Activated T-cell treated with anti-CD3 and anti-CD28 coated beads for 24 hours (primary cell): ENCODE measurements around the gene DUOXA1.
"Not testable (repeated sequence)": the region's sequence is repeated elsewhere in the genome, so short reads cannot be mapped to it uniquely, and the experiment has no call there.

Source experiments
- DNase-seq: peaks from one replicate; pipeline ENCODE4 v3.0.0-alpha.2; 2020; ENCODE audit warnings: low read depth

The DUOXA1 gene

DNA sequence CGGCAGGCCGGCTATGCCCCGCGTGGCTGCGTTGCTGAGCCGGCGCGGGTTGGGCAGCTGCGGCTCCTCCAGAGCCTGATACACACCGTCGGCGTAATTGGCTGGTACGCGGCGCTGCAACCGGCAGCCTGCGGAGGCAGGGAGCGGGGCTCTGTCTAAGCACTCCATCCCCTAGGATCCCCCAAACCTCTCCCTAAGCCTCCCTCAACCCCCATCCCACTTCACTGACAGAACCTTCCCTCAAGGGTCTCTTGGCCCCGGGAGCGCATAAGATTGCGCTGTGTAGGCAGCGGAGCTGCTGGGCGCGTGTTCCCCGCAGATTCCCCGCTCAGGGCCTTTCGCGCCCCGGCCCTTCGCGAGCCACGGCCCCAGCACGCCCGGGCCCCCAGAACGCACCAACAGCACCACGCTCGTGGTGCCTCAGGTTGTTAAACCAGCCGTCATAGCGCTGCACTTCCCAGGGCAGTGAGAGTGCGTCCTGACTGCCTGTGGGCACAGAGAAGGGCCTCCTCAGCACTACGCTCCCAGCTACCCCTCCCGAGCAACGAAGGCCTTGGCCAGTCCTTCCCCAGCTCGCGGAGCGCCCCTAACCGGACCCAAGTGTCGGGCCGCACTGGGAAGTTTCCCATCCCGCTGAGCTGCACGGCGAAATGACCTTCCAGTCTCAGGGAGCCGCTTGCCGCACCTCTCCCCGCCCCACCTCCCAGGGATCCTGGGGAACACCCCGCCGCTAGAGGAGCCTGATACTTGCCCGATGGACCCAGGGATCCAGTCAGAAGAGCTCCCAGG lies 16.9 kb downstream of the DUOXA1 start:
- DNase-seq = no peak

DNA sequence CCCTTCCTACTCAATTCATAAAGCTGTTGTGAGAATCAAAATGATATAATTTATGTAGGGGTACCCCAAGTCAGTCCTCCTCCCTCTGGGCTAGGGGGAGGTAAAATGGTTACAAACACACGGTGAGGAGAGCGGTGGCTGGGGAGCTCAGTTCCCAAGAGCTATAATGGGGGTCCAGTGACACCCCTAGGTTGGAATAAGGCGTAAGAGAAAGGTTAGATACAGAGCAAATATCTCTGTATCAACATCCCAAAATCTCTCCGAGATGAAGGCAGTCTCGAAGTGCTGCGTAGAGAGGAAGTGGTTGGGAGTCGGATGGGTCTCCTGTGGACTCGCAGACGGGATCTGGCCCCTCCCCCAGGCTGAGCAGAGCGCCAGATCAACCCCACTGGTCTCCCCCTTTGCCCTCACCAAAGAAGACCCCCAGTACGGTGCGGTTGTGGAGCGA lies 17.5 kb downstream of the DUOXA1 start:
- no peak for DNase-seq

DNA sequence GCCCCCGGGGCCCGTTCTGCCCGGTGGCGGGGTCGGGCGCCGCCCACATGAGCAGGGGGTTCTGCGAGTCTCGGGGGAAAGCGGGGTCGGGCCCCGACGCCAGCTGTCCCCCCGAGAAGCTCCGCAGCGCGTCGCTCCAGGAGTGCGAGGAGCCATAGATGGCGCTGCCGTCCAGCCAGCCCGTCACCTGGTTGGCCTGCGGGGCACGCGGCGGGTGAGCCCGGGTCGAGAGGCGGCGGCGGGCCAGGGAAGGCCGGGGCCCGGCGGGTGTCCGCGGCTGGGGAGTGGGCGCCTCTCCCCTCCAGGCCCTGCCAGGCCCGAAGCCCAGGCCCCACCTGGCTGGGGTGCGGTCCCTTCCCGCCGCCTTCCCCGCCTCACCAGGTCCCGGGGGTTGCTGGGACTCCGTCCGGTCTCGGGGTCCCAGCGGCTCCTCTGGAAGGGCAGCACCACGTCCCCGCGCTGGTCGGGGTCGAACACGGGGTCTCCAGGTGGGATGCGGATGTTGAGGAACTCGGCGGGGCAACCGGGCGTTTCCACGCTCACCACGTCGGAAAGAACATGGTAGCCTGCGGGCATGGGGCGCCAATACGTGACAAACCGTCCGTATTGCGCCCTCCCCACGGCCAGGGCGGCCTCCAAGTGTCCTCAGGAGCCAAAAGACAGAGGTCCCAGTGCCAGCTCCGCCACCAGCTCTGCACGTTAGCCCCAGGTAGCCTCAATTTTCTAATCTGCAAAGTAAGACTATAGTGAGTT lies 18.1 kb downstream of the DUOXA1 start:
- DNase-seq = no peak

DNA sequence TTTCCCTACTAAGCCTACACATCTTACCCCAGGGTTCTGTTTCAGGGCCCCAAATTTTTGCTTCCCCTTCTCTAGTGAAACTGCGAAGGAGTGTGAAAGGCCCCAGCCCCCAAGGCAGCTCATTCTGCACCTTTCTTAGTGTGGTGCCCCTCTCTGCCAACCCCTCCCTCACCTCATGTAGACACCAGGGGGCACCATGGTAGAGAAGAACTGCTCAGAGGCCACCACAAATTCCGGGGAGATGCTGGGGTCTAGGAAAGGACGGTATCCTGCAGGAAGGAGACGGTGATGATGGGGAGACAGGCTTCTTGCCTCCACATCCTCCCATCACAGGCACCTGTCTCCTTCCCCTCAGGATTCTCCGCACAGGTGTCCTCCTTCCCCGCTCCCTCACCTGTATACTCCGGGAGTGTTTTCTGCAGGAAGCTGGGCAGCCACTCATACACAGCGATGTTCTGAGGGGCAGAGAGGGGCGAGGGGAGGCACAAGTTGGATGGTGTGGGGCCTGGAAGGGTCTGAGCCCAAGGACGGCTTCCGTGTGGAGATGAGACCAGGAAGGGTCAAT lies 19.3 kb downstream of the DUOXA1 start:
- no peak for DNase-seq

DNA sequence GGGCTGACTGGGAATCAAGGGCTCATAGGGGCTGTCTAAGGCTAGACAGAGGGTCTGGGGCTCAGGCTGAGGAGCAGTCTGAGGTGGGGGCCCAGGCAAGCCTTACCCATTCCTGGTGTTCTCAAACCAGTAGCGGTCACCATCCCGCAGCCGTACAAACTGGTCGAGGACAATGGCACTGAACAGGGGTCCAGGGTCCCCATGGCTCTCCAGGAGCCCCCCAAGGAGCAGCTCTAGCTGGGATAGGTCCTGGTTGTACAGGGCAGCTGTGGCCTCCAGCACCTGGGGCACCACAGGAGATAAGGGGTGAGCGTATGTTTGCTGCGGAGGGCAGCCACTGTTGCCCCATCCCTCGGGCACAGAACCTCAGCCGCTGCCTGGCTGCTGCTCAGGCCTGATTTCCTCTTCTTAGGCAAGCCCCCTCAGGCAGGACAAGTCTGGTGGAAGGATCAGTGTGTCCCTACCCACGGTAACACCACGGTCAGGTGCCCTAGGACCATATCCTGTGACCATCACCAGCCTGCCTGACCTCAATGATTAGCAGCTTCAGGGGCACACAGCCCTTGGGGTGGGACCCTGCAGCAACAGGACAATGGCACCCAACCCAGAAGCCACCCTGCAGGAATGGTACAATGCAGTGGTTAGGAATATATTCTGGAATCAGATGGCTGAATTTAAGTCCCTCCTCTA lies 21.6 kb downstream of the DUOXA1 start:
- no peak for DNase-seq

DNA sequence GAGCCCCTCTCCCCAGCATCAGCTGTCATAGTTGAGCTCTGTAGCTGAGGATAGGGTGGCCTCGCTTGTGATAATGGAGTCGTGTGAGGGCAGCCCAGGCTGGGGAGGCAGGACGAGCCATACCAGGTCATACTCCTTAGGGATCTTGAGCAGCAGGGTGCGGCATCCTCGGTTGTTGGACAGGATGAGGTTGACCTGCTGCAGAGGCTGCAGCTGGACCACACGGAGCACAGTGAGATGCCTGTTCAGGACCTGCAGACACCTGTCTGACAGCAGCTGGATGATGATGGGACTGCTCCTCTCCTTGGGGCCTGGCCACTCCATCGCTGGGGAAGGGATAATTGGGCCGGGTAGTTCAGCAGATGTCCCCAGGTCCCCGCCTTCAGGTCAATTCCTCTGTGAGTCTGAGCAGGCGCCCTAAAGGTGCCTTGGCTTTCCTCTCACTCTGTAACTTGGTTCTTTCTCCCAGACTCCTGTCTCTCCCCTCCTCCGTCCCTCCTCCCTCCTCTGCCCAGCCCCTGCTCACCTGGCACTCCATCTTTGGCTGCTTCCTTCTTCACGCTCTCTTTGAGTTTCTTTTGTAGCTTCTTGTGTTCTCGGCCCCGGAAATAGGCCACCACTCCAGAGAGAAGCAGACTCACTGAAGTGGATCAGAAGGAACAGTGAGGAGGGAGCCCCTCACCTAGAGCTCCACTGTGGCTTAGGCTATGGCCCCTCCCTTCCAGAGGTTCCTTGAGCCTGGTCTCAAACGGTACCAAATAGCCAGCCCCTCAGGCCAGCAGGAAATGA lies 23.5 kb downstream of the DUOXA1 start:
- no peak for DNase-seq

DNA sequence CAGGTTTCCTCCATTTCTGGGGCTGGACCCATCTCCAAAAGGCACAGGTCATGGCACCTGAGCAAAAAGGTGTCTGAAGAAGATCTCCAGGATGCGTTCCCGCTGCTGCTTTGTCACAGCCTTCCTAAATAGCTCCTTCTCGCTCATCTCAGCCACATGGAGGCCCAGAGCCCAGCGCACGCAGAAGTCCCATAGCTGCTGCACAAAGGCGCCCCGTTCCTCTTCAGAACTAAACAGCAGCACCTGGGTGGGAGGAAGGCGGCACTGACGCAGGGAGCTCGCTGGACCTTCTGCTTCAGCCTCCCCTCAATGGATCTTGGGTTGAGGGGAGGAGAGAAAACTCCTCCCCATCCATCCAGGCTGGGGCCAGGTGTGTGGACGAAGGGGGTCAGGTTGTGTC lies 24.1 kb downstream of the DUOXA1 start:
- DNase-seq = no peak

DNA sequence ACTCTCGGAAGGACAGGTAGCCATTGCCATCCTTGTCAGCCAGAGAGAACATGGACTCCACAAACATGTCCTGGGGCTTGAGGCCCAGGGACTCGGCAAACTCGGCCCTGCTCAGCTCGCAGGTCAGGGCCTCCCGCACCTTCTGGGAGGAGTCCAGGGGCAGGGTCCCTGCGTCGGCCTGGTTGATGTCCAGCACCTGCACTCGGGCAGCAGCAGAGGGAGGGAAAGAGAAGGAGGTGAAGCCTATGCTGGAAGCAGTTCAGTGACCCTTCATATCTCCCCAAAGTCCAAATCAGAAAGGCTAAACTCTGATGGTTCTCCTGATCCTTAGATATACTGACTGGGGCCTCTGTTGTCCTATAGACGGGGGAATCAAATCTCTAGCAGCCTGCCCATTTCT lies 25.5 kb downstream of the DUOXA1 start:
- not testable (repeated sequence) for DNase-seq

DNA sequence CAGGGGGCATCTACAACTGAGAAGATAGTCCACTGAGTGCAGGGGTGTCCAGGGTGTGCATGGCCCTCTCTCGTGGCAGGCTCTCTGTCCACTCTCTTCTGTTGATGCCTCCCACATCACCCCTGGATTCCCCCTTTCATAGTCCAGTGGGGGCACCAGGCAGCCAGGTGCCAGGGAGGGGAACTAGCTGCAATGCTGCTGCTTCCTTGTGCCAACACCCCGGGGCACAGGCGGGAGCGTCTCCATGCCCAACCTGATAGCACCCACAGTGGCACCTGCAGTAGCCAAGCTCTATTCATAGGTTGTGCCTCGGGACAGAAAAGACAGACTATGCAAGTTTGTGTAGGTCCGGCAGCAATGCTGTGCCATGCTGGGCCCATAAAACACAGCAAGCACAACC lies 27.5 kb downstream of the DUOXA1 start:
- DNase-seq = no peak

- DNase-seq = no peak
Measured at GRCh38 chr15:45101749-45102148, 27.9 kb downstream of the DUOXA1 start.

- no peak for DNase-seq
Measured at GRCh38 chr15:45100884-45101625, 28.6 kb downstream of the DUOXA1 start.

GRCh38 chr15:45099549-45100165 lies 30.0 kb downstream of the DUOXA1 start:
- no peak for DNase-seq

GRCh38 chr15:45097466-45097865 lies 32.2 kb downstream of the DUOXA1 start:
- DNase-seq = no peak

- no peak for DNase-seq
Measured at GRCh38 chr15:45095661-45096060, 34.0 kb downstream of the DUOXA1 start.

DNA sequence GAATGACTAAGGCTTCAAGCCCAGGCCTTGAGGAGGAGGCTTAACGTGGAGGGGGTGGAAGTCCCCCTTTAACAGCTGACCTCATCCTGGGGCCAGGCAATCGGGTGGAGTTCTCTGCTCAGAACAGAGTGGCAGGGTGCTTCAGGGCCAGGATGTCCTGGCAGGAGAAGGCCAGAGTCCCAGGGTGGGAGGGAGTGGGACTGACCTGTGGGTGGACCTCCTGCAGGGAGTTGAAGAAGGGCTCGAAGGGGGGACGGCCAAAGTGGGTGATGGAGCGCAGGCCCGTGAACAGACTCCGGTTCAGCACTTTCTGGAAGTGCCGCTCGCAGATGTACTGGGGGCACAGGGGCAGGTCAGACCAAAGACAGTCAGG lies 35.3 kb downstream of the DUOXA1 start:
- no peak for DNase-seq

- DNase-seq = no peak
Measured at GRCh38 chr15:45093622-45094357, 35.9 kb downstream of the DUOXA1 start.

- DNase-seq = no peak
Measured at GRCh38 chr15:45093013-45093412, 36.7 kb downstream of the DUOXA1 start.

DNA sequence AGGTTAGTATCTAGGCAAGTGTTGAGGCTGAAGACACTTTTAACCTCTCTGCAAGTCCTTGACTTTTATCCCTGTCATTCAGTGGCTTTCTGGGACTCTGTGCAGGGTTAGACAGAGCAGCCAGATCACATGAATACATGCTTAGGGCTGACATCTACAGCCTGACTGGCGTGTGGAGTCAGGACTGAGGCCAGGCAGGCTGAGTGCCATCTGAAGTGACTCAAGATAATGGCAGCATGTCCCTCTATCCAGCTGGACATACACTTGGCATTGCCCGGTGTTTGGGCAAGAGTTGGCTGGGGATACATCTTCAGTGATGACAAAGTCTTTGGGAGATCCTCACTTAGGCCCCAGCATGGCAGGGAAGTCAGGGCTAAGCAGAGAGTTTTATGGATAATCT lies 38.1 kb downstream of the DUOXA1 start:
- no peak for DNase-seq

DNA sequence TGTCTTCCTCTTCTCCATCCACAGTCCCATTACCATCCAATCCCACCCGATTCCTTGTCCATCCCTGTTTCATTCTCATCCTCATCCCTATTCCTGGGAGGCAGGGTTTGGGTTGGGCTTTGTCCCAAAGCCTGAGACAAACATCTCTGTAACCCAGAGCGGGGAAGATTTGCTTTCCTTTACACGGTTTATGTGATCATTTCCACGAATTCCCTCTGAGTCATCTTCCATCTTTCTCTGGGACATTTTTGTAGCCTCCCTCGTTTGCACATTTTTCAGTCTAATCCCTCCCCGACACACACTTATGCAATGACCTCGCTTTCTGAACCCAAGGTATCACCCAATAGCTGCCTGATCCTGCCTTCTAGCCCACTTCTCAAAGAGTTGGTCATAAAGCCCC lies 38.5 kb downstream of the DUOXA1 start:
- DNase-seq = no peak
